Measurements from ENCODE around the gene MAP2K5. TPM values are rescaled to one million over a fixed set of nuclear protein-coding genes. Genes with fewer than 3 reads are reported as not detected.

Gene MAP2K5
- total and polyA plus RNA-seq, 8 donors: 13.5 to 25.0 (median 20.8) TPM

DNA sequence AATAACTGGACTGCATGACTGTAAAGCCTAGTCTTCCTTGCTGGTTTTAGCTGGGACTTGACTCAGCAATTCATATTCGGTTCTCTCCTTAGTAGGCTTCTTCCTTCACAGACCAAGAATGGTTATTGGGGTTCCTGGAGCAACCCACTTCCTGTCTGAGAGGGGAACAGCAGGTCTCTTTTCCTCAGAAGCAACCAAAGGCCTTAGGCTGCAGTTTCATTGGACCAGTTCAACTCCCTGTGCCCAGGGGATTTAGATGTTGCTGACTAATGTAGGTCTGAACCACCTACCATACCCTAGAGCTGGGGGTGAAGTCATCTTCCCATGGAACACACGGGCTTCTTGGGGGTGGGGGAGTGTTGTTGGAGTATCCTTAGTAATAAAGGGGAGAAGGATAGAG, 198.8 kb downstream of the MAP2K5 start:
- Histone ChIP-seq H3K27me3 (no peaks in the 10 kb centered on the region), H3K4me3 (no peak overlapping the region), H3K27ac (no peak overlapping the region), H3K4me1 (peaks cover 0 to 14% of the 10 kb centered on the region in 2 donors), H3K36me3 (no peaks in the 10 kb centered on the region), H3K9me3 (no peaks in the 10 kb centered on the region)
- DNase-seq (no peak), ATAC-seq (no peak)
- intact Hi-C loops (cut with DNase I): no loop called here
- TF ChIP-seq, protein P1, sequence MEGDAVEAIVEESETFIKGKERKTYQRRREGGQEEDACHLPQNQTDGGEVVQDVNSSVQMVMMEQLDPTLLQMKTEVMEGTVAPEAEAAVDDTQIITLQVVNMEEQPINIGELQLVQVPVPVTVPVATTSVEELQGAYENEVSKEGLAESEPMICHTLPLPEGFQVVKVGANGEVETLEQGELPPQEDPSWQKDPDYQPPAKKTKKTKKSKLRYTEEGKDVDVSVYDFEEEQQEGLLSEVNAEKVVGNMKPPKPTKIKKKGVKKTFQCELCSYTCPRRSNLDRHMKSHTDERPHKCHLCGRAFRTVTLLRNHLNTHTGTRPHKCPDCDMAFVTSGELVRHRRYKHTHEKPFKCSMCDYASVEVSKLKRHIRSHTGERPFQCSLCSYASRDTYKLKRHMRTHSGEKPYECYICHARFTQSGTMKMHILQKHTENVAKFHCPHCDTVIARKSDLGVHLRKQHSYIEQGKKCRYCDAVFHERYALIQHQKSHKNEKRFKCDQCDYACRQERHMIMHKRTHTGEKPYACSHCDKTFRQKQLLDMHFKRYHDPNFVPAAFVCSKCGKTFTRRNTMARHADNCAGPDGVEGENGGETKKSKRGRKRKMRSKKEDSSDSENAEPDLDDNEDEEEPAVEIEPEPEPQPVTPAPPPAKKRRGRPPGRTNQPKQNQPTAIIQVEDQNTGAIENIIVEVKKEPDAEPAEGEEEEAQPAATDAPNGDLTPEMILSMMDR (IDR thresholded peaks at IDR 0.05): no peak

DNA sequence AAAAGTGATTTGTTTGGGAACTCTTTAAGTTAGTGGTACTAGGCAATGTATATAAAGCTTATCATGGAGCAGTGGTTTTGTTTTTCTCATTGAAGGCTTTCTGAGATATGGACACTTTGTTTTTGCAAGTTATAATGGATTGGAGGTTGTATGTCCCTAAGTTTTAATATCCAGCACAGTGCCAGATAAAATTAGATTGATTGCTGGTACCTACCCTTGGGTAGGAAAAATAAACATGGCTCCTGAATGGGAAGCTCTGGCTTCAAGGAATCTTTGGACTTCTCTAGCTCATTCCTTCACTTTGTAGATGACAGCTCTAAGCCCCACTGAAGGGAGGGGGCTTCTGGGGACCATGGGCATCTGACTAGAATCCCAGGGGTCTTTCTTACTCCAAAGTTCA, 201.1 kb downstream of the MAP2K5 start:
- Histone ChIP-seq H3K4me3 (no peak overlapping the region), H3K4me1 (peaks cover 0 to 22% of the 10 kb centered on the region in 2 donors), H3K36me3 (no peaks in the 10 kb centered on the region), H3K27me3 (no peaks in the 10 kb centered on the region), H3K9me3 (no peaks in the 10 kb centered on the region), H3K27ac (no peak overlapping the region)
- DNase-seq (no peak), ATAC-seq (no peak)
- TF ChIP-seq, protein P1 (IDR thresholded peaks at IDR 0.05): no peak
- intact Hi-C loops (cut with DNase I): no loop called here

DNA sequence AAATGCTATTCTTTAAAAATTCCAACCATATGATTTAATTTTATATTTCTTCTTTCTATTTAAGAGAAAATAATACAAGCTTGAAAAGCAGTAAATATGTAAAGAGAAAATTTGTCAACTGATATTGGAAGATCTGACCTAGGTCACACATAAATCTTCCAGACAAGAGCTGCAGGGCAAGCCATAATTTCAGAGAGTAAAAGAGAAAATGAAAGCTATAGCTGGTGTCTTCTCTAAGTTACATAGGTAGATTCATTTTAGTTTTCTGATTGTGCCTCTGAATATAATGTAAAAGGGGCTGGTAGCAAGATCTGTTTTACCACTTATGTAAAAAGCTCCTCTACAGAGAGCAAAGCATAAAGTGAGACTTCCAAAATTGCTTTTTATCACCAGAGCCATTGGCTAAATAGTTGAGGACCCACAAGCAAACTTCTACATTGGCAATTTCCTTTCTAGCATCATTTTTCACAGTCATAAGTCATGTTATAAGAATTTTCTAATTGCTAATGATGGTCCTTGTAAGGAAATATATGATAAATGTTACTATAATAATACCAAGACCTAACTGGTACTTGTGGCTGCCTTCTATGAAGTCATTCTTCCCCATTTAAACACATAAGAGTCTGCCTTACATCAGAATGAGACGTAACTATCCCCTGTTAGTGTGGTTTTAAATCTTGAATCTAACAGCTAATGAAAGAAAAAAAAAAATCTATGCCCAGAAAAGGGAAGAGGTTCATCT, 202.0 kb downstream of the MAP2K5 start:
- Histone ChIP-seq H3K27ac (no peak overlapping the region), H3K4me3 (no peak overlapping the region), H3K36me3 (no peaks in the 10 kb centered on the region), H3K4me1 (peaks cover 0 to 22% of the 10 kb centered on the region in 2 donors), H3K9me3 (no peaks in the 10 kb centered on the region), H3K27me3 (no peaks in the 10 kb centered on the region)
- intact Hi-C loops (cut with DNase I): no loop called here
- no peak for ATAC-seq
- DNase-seq: no peak
- TF ChIP-seq, protein P1 (IDR thresholded peaks at IDR 0.05): no peak

DNA sequence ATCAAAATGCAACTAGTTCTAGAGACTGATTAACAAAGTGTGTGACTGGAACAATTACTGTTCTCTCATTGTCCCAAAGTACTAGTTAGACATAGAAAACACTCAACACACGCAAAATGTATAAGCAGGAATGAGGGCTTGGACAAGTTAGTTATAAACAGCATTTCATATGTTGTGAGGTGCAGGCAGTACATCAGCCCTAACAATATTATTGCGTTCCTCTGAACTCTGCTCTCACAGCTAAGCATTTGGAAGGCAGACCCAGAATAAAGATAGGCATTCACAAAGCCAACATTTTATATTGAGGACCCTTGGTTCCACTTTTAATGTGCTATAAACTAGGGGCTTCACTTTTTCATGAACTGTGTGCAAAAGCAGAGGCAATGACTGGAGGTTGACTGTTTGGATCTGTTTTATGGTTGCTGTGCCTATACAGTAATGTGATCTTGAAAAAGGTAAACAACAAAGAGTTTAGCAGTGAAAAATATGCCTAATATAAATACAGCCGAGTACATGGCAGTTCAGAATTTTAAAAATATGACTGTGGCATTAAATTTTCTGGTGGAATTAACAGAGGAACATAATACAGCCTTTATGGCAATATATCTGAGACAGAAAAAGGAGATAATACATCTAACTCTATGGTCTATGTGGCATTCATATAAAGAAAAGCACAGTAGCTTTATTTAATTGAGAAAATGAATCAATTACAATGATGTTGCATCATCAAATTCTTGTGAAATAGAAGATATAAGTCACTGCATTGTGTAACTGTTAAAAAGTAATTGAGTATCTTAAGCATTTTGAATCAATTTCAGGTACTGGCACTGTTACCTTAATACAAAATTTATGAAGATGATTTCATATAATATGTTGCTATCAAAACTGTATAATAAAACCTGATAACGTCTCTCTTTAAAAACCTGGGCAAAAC, 202.8 kb downstream of the MAP2K5 start:
- no peaks in the 10 kb centered on the region for H3K9me3 ChIP-seq
- no peak for ATAC-seq
- intact Hi-C loops (cut with DNase I): no loop called here

More for the DNA sequence above, 202.8 kb downstream of the MAP2K5 start:
- Histone ChIP-seq H3K4me1 (peaks cover 0 to 22% of the 10 kb centered on the region in 2 donors), H3K27ac (peak overlapping the region in 1 of 2 donors; percentile 43), H3K4me3 (no peak overlapping the region), H3K27me3 (no peaks in the 10 kb centered on the region), H3K36me3 (no peaks in the 10 kb centered on the region)
- DNase-seq: no peak
- TF ChIP-seq, protein P1 (IDR thresholded peaks at IDR 0.05): no peak

Measured in left lung (tissue), 10 donors.